Fibroblast of lung (primary cell): ENCODE measurements around the gene DPH2.

Experiments
- EZH2 ChIP-seq: IDR thresholded peaks from 2 replicates; pipeline ENCODE4 v1.5.1; 2012; ENCODE audit warnings: low read length, control low read depth, mild to moderate bottlenecking; ENCODE audit errors: missing control alignments
- TF ChIP-seq, protein P1 (sequence below), 2 donors: IDR thresholded peaks in 1 of 2; conservative IDR thresholded peaks in 1 of 2; 1 replicate in 1 of 2; 2 replicates in 1 of 2; pipeline ENCODE4 v1.5.1; 2011 to 2012; ENCODE audit warnings: low read length in 2 of 2, control low read depth in 1 of 2, inconsistent platforms in 1 of 2, low read depth in 1 of 2, mild to moderate bottlenecking in 1 of 2

- TF ChIP-seq EZH2: no peak
- TF ChIP-seq, protein P1, sequence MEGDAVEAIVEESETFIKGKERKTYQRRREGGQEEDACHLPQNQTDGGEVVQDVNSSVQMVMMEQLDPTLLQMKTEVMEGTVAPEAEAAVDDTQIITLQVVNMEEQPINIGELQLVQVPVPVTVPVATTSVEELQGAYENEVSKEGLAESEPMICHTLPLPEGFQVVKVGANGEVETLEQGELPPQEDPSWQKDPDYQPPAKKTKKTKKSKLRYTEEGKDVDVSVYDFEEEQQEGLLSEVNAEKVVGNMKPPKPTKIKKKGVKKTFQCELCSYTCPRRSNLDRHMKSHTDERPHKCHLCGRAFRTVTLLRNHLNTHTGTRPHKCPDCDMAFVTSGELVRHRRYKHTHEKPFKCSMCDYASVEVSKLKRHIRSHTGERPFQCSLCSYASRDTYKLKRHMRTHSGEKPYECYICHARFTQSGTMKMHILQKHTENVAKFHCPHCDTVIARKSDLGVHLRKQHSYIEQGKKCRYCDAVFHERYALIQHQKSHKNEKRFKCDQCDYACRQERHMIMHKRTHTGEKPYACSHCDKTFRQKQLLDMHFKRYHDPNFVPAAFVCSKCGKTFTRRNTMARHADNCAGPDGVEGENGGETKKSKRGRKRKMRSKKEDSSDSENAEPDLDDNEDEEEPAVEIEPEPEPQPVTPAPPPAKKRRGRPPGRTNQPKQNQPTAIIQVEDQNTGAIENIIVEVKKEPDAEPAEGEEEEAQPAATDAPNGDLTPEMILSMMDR (conservative IDR thresholded peaks at IDR 0.05 in 1 of 2, IDR thresholded peaks at IDR 0.05 in 1 of 2; ENCODE audit: low read depth in 1 of 2, low read length in 2 of 2): no peak
These were observed 11.2 kb upstream of the DPH2 start for GRCh38 chr1:43958351-43959255.
